8988T (cell line): Measurements from ENCODE around the gene FADS2.

ENCODE experiments used
- DNase-seq: peaks from one replicate; pipeline ENCODE4 v3.0.0; 2011

The FADS2 gene

GRCh38 chr11:61828379-61828628, 204 bp downstream of the FADS2 start:
- no peak for DNase-seq

GRCh38 chr11:61828629-61829407, 718 bp downstream of the FADS2 start:
- DNase-seq = no peak

- no peak for DNase-seq
These were observed 1.7 kb downstream of the FADS2 start for GRCh38 chr11:61829806-61830205.

- no peak for DNase-seq
These were observed 2.4 kb downstream of the FADS2 start for GRCh38 chr11:61830237-61831105.

GRCh38 chr11:61832207-61832606, 4.1 kb downstream of the FADS2 start:
- no peak for DNase-seq

GRCh38 chr11:61832754-61833153, 4.7 kb downstream of the FADS2 start:
- no peak for DNase-seq

- DNase-seq = no peak
These were observed 5.4 kb downstream of the FADS2 start for GRCh38 chr11:61833471-61833870.

- no peak for DNase-seq
These were observed 5.8 kb downstream of the FADS2 start for GRCh38 chr11:61833926-61834277.

- DNase-seq = no peak
These were observed 6.4 kb downstream of the FADS2 start for GRCh38 chr11:61834278-61835048.

GRCh38 chr11:61836193-61836592, 8.1 kb downstream of the FADS2 start:
- DNase-seq = no peak

- no peak for DNase-seq
These were observed 9.4 kb downstream of the FADS2 start for GRCh38 chr11:61837411-61838005.

- no peak for DNase-seq
These were observed 10.4 kb downstream of the FADS2 start for GRCh38 chr11:61838501-61838900.

- no peak for DNase-seq
These were observed 10.8 kb downstream of the FADS2 start for GRCh38 chr11:61838921-61839320.

- DNase-seq = no peak
These were observed 11.6 kb downstream of the FADS2 start for GRCh38 chr11:61839742-61840141.

- no peak for DNase-seq
These were observed 12.3 kb downstream of the FADS2 start for GRCh38 chr11:61840371-61840770.

GRCh38 chr11:61841636-61842527, 13.8 kb downstream of the FADS2 start:
- DNase-seq = no peak

- no peak for DNase-seq
These were observed 14.4 kb downstream of the FADS2 start for GRCh38 chr11:61842528-61842820.

- no peak for DNase-seq
These were observed 16.9 kb downstream of the FADS2 start for GRCh38 chr11:61844909-61845565.

GRCh38 chr11:61846362-61847020, 18.4 kb downstream of the FADS2 start:
- DNase-seq = no peak

GRCh38 chr11:61847914-61848581, 19.9 kb downstream of the FADS2 start:
- no peak for DNase-seq

GRCh38 chr11:61848631-61849030, 20.5 kb downstream of the FADS2 start:
- no peak for DNase-seq
